Activated CD8-positive, alpha-beta memory T cell treated with anti-CD3 and anti-CD28 coated beads for 24 hours (primary cell): ENCODE data around the gene ACSL1.

Source experiments
- DNase-seq: peaks from one replicate; pipeline ENCODE4 v3.0.0-alpha.2; 2020

ACSL1 gene

GRCh38 chr4:184712322-184712721 is 113.4 kb downstream of the ACSL1 start:
- no peak for DNase-seq

- no peak for DNase-seq
These were observed 119.3 kb downstream of the ACSL1 start for GRCh38 chr4:184706453-184706852.

GRCh38 chr4:184705692-184706091 is 120.1 kb downstream of the ACSL1 start:
- DNase-seq, result no peak
